ENCODE measurements around the gene SDF4. TPM values are rescaled to one million over a fixed set of nuclear protein-coding genes. Genes with fewer than 3 reads are reported as not detected.
A peak's percentile ranks its signal among the peaks of the same experiment; 100 is the strongest.

The SDF4 gene
- total RNA-seq, 1 donor from 2014 or later = 130 TPM

DNA sequence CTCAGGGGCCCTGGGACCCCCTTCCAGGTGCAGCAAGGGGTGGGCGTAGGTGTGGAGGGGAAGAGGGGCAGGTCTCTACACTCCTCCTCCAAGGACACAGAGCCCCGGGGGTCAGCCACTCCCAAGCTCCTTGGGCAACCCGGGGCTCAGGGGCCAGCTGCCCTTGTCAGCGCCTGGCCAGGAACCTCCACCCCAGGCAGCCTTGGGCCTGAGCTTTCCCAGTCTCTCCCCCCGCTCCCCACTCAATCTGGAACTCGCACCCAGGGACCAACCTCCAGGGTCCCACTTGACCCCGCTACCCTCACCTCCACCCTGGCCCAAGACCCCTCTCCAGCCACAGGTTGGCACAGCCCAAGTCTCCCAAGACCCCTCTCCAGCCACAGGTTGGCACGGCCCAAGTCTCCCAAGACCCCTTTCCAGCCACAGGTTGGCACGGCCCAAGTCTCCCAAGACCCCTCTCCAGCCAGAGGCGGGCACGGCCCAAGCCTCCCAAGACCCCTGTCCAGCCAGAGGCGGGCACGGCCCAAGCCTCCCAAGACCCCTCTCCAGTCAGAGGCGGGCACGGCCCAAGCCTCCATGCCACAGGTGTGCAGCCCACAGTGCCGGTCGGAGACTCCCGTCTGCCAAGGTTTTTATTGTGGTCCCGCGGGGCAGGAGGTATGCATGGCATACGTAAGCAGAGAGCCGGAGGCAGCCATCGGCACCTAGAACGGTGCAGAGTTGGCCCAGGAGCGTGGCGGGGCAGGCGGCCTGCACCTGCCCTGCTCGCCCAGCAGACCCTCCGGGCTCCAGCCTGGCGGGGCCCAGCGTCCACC lies 20.9 kb downstream of the SDF4 start:
- TF ChIP-seq, protein P1, sequence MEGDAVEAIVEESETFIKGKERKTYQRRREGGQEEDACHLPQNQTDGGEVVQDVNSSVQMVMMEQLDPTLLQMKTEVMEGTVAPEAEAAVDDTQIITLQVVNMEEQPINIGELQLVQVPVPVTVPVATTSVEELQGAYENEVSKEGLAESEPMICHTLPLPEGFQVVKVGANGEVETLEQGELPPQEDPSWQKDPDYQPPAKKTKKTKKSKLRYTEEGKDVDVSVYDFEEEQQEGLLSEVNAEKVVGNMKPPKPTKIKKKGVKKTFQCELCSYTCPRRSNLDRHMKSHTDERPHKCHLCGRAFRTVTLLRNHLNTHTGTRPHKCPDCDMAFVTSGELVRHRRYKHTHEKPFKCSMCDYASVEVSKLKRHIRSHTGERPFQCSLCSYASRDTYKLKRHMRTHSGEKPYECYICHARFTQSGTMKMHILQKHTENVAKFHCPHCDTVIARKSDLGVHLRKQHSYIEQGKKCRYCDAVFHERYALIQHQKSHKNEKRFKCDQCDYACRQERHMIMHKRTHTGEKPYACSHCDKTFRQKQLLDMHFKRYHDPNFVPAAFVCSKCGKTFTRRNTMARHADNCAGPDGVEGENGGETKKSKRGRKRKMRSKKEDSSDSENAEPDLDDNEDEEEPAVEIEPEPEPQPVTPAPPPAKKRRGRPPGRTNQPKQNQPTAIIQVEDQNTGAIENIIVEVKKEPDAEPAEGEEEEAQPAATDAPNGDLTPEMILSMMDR (IDR thresholded peaks at IDR 0.05; ENCODE audit: unreplicated experiment) = no peak
- H3K9me3 Mint-ChIP-seq (ENCODE audit: unreplicated experiment) = no peaks in the 10 kb centered on the region
- no peaks in the 10 kb centered on the region for H3K4me1 Mint-ChIP-seq (ENCODE audit: unreplicated experiment)
- DNase-seq (ENCODE audit: low spot score) = peak; percentile 5
- H3K36me3 Mint-ChIP-seq (ENCODE audit: low read depth, unreplicated experiment) = no peaks in the 10 kb centered on the region
- H3K27me3 Mint-ChIP-seq (ENCODE audit: unreplicated experiment) = peaks cover 6% of the 10 kb centered on the region
- H3K4me3 Mint-ChIP-seq (ENCODE audit: unreplicated experiment) = no peak overlapping the region
- H3K27ac Mint-ChIP-seq (ENCODE audit: unreplicated experiment) = no peak overlapping the region

DNA sequence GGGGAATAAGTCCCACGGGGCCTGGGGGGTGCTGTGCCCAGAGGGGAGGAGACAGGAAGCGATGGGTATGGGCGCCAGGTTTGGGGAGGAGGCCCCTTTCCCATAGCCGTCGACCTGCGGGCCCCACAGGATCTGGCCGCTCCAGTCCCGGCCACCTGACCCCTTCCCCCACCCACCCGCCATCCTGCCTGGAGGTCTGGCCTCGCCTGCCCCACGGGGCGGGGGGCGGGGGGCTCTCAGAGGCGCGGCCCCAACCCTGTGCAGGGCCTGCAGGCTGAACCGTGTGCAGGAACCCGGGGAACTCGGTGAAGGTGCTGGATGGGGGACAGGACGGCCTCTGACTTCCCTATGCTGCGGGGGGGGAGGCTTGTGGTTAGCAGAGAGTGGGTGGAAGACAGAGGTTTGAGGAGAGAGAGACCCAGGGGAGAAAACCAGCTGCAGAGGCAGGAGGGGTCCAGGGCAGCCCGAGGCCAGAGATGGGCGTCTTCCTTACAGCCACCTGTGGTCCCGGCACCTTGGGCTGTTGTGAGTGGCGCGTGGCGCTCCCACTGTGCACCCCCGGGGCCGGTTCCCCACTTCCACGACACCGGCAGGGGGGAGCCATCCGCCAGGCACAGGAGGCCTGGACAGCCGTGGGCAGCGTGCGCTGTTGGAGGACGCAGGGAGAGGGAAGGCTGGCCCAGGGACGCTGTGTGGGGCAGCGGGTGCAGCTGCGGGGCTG lies 22.9 kb downstream of the SDF4 start:
- Mint-ChIP-seq H3K9me3 (ENCODE audit: unreplicated experiment) (no peaks in the 10 kb centered on the region), H3K36me3 (ENCODE audit: low read depth, unreplicated experiment) (no peaks in the 10 kb centered on the region), H3K27me3 (ENCODE audit: unreplicated experiment) (peaks cover 6% of the 10 kb centered on the region), H3K4me1 (ENCODE audit: unreplicated experiment) (no peaks in the 10 kb centered on the region), H3K4me3 (ENCODE audit: unreplicated experiment) (no peak overlapping the region), H3K27ac (ENCODE audit: unreplicated experiment) (no peak overlapping the region)
- DNase-seq (ENCODE audit: low spot score) = peak; percentile 2
- TF ChIP-seq, protein P1 (IDR thresholded peaks at IDR 0.05; ENCODE audit: unreplicated experiment) = no peak

DNA sequence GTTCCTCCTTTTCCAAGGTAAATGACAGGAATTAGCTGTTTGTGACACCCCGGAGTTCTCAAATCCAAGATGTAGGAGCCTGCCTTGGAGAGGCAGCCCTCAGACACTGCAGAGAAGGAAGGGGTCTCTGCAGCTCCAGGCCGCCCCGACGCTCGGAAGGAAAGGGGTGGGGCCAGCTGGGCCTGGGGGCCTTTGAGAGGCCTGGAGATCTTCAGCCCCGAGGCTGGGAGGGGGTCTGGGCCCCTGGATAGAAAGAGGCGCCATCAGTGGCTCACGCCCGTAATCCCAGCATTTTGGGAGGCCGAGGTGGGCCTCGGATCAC lies 24.3 kb downstream of the SDF4 start:
- DNase-seq (ENCODE audit: low spot score) = no peak
- Mint-ChIP-seq H3K4me3 (ENCODE audit: unreplicated experiment) (no peak overlapping the region), H3K36me3 (ENCODE audit: low read depth, unreplicated experiment) (no peaks in the 10 kb centered on the region), H3K4me1 (ENCODE audit: unreplicated experiment) (no peaks in the 10 kb centered on the region), H3K27me3 (ENCODE audit: unreplicated experiment) (peaks cover 6% of the 10 kb centered on the region), H3K27ac (ENCODE audit: unreplicated experiment) (no peak overlapping the region), H3K9me3 (ENCODE audit: unreplicated experiment) (no peaks in the 10 kb centered on the region)
- TF ChIP-seq, protein P1 (IDR thresholded peaks at IDR 0.05; ENCODE audit: unreplicated experiment) = no peak

DNA sequence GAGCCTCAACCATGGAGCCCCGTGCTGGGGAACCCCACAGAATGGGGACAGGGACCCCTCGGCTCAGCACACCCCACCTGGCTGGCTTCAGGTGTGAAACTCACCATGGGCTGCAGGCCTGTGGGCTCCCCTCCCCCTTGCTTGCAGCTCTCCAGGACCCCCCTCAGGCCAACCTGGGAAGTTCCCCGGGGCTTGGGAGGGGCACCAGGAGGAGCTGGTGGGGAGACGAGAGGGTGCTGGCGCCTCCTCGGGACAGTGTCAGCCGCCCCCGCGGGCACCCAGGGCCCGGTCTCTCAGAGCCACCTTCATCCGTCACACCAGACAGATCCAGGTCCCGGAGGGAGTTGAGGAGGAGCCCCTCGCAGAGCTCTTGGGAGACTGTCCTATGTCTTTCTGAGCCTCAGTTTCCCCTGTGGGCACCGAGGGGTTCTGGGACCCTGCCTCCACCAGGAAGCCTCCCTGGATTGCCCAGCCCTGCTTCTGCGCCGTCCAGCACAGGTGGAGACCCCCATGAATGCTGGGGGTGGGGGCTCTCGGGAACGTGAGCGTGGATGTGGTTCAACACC lies 24.8 kb downstream of the SDF4 start:
- H3K4me1 Mint-ChIP-seq (ENCODE audit: unreplicated experiment) = no peaks in the 10 kb centered on the region
- peak; percentile 13 for DNase-seq (ENCODE audit: low spot score)
- TF ChIP-seq, protein P1 (IDR thresholded peaks at IDR 0.05; ENCODE audit: unreplicated experiment) = no peak
- H3K36me3 Mint-ChIP-seq (ENCODE audit: low read depth, unreplicated experiment) = no peaks in the 10 kb centered on the region
- no peaks in the 10 kb centered on the region for H3K9me3 Mint-ChIP-seq (ENCODE audit: unreplicated experiment)
- H3K4me3 Mint-ChIP-seq (ENCODE audit: unreplicated experiment) = no peak overlapping the region
- peaks cover 6% of the 10 kb centered on the region for H3K27me3 Mint-ChIP-seq (ENCODE audit: unreplicated experiment)
- H3K27ac Mint-ChIP-seq (ENCODE audit: unreplicated experiment) = no peak overlapping the region

Measured in endothelial cell (in vitro differentiated cells).